Thyroid gland (tissue), 4 donors: ENCODE data around the gene SNX27. TPM values are rescaled to one million over a fixed set of nuclear protein-coding genes. Genes with fewer than 3 reads are reported as not detected.
A peak's percentile ranks its signal among the peaks of the same experiment; 100 is the strongest.

ENCODE experiments used
- DNase-seq, 2 donors: peaks; one replicate each; pipeline ENCODE4 v3.0.0-alpha.2; 2019
- H3K27ac ChIP-seq, 3 donors: fragments of 200-600 bp; sonication (generic); 1 replicate in 2 of 3; 2 replicates in 1 of 3; pipeline ENCODE4 v1.5.1; 2016 to 2019; ENCODE audit warnings: mild to moderate bottlenecking in 1 of 3, moderate library complexity in 1 of 3
- H3K27me3 ChIP-seq: fragments of 200-600 bp; sonication (generic); one replicate; pipeline ENCODE4 v1.5.1; 2019
- H3K36me3 ChIP-seq, 2 donors: fragments of 200-600 bp; sonication (generic); one replicate each; pipeline ENCODE4 v1.5.1; 2016 to 2019
- H3K4me1 ChIP-seq, 2 donors: fragments of 200-600 bp; sonication (generic); one replicate each; pipeline ENCODE4 v1.5.1; 2017 to 2019
- H3K4me3 ChIP-seq, 3 donors: fragments of 200-600 bp; sonication (generic); replicated peaks in 1 of 3; 1 replicate in 2 of 3; 2 replicates in 1 of 3; pipeline ENCODE4 v1.5.1; 2016; ENCODE audit warnings: mild to moderate bottlenecking in 1 of 3
- H3K9me3 ChIP-seq: fragments of 200-600 bp; sonication (generic); one replicate; pipeline ENCODE4 v1.5.1; 2017
- POLR2A ChIP-seq, 2 donors: fragments of 450-650 bp; IDR thresholded peaks; one replicate each; pipeline ENCODE4 v1.6.1; 2017; ENCODE audit warnings: antibody characterized with exemption in 2 of 2, mild to moderate bottlenecking in 2 of 2, moderate library complexity in 1 of 2
- WGBS, 2 donors: methylation state at CpG; one replicate each; pipeline ENCODE4 v1.1.5; 2017; 5-methylcytosine and 5-hydroxymethylcytosine counted together
- intact Hi-C: fragments of 100-400 bp; cut with DNase I; formaldehyde crosslinking; loops from one replicate; pipeline ENCODE4 v1.15.1; 2023
- total RNA-seq, 4 donors: library from RNA; depleted of rRNA; stranded (reverse); fragments of >200 nt; gene quantifications; one replicate each; pipeline ENCODE4 v1.2.3, GENCODE V29; 2016
- TF ChIP-seq, protein P1 (sequence below), 6 experiments: fragments of 200-600 bp in 3 of 6; fragments of 450-650 bp in 3 of 6; sonication (generic) in 3 of 6; IDR thresholded peaks; one replicate each; pipeline ENCODE4 v1.5.1; 2016 to 2019; ENCODE audit warnings: antibody characterized with exemption in 6 of 6, mild to moderate bottlenecking in 2 of 6, inconsistent platforms in 1 of 6, moderate library complexity in 1 of 6

The SNX27 gene
- 10 to 100 TPM; 33.8 to 43.4 (median 37.9) TPM for total RNA-seq

DNA sequence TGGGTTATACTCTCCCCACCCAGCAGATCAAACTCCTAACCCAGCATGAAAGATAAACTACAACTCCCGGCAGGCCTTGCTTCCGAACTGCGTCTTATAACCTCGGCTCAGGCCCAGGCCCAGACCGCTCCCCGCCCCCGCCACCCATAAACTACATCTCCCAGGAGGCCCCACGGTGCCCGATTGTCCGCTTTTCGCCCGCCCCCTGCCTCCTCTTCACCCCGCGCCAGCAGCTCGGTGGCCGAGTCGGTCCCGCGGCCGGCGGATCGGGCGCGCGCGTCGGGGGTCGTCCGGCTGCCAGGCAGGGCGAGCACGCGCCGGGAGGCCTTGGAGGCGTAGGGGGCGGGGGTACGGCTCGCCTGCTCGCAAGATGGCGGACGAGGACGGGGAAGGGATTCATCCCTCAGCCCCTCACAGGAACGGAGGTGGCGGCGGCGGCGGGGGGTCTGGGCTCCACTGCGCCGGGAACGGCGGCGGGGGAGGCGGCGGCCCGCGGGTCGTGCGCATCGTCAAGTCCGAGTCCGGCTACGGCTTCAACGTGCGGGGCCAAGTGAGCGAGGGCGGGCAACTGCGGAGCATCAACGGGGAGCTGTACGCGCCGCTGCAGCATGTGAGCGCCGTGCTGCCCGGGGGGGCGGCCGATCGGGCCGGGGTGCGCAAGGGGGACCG, at the start of gene SNX27:
SNX27 (plus strand) TSS at position 219 of the 669 bp plus-strand sequence; CDS start at position 371, 152 bp downstream.
- H3K4me3 ChIP-seq: peak within 1 kb of the TSS; percentile 68 to 100 (median 93)
- intact Hi-C loops: no loop called here
- TF ChIP-seq, protein P1, sequence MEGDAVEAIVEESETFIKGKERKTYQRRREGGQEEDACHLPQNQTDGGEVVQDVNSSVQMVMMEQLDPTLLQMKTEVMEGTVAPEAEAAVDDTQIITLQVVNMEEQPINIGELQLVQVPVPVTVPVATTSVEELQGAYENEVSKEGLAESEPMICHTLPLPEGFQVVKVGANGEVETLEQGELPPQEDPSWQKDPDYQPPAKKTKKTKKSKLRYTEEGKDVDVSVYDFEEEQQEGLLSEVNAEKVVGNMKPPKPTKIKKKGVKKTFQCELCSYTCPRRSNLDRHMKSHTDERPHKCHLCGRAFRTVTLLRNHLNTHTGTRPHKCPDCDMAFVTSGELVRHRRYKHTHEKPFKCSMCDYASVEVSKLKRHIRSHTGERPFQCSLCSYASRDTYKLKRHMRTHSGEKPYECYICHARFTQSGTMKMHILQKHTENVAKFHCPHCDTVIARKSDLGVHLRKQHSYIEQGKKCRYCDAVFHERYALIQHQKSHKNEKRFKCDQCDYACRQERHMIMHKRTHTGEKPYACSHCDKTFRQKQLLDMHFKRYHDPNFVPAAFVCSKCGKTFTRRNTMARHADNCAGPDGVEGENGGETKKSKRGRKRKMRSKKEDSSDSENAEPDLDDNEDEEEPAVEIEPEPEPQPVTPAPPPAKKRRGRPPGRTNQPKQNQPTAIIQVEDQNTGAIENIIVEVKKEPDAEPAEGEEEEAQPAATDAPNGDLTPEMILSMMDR (IDR thresholded peaks at IDR 0.05): no peak
- TF ChIP-seq POLR2A (IDR thresholded peaks at IDR 0.05): peak in 1 of 2 donors; percentile 80
- H3K27ac ChIP-seq: peak within 1 kb of the TSS; percentile 88 to 95 (median 91)
- peak; percentile 91 to 94 for DNase-seq
- H3K36me3 ChIP-seq: no peaks in the 10 kb centered on the region
- H3K4me1 ChIP-seq: peaks cover 4 to 15% of the 10 kb centered on the region in 2 donors
- 0% methylated on average over 5 to 26 of the region's 79 CpGs for WGBS, 2 donors
- no peaks in the 10 kb centered on the region for H3K27me3 ChIP-seq
- no peaks in the 10 kb centered on the region for H3K9me3 ChIP-seq

DNA sequence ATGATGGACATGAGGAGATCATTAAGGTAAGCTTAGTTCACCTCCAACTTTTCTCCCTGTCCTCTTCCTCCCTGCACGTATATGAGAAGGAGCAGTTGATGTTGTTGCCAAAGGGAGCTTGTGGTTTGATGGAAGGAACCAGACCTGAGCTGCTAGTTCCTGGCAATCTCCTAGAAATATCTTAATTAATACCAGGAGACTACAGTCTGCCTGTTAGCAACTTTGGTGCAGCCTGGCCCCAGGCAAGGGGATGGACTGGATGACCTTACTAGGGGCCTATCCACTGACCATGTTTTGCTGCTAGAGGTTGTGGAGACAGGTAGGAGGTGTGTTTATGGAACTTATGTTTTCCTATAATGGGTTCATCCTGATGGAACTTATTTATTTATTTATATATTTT, 49.2 kb upstream of the SNX27 start:
- Histone ChIP-seq H3K4me3 (no peak overlapping the region), H3K36me3 (peaks cover 0 to 4% of the 10 kb centered on the region in 2 donors), H3K4me1 (no peaks in the 10 kb centered on the region), H3K27ac (no peak overlapping the region), H3K27me3 (no peaks in the 10 kb centered on the region), H3K9me3 (no peaks in the 10 kb centered on the region)
- DNase-seq: no peak
- TF ChIP-seq, protein P1 (IDR thresholded peaks at IDR 0.05): no peak
- TF ChIP-seq POLR2A (IDR thresholded peaks at IDR 0.05): no peak
- WGBS, 2 donors: 93 to 100% methylated on average over 1 of the region's 1 CpG
- intact Hi-C loops: no loop called here

DNA sequence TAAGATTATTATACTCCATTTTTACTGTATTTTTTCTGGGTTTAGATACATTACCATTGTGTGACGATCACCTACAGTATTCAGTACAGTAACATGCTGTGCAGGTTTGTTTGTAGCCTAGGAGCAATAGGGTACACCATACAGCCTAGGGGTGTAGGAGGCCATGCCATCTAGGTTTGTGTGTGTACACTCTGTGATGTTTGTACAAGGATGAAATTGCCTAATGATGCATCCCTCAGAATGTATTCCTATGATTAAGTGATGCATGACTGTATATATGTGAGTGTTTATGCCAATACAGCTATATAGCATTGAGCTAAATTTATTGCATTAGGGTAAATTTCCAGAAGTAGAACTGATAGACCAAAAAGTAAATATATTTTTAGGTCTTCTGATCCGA, 48.5 kb upstream of the SNX27 start:
- TF ChIP-seq POLR2A (IDR thresholded peaks at IDR 0.05): no peak
- TF ChIP-seq, protein P1 (IDR thresholded peaks at IDR 0.05): no peak
- H3K36me3 ChIP-seq: peaks cover 0 to 4% of the 10 kb centered on the region in 2 donors
- DNase-seq: no peak
- intact Hi-C loops: no loop called here
- no peaks in the 10 kb centered on the region for H3K27me3 ChIP-seq
- H3K4me1 ChIP-seq: no peaks in the 10 kb centered on the region
- H3K27ac ChIP-seq: no peak overlapping the region
- no peaks in the 10 kb centered on the region for H3K9me3 ChIP-seq
- H3K4me3 ChIP-seq: no peak overlapping the region
- WGBS, 2 donors: 45 to 48% methylated on average over 2 of the region's 2 CpGs

DNA sequence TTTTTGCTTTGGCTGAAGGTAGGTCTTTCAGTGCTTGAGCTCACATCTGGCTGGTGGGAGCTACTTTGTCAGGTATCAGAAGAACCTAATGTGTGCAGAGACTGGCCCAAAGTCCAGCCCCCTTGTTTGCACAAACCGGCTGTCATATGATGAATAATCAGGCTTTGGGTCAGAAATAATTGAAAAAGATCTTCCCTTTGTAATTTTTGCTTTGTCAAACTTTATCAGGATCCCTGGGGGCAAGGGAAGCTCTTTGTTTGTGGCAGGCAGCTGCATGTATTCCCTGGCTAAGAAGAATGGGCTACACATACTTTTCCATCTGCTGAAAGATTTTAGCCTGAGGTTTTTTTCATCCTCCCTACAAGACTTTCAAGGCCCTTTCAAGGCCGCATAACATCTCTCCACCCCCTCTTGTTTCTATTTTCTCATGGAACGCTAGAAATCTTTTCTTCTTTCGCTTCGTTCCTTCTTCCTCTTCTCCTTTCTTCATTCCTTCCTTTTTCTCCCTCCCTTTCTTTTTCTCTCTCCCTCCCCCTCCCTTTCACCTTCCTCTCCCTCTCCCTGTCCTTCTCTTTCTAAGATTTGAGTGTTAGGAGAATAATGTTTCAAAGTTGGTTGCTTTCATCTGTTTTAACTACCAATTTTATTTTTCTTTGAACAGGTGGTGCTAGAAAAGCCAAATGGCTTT, 46.2 kb upstream of the SNX27 start:
- no peak overlapping the region for H3K4me3 ChIP-seq
- H3K4me1 ChIP-seq: no peaks in the 10 kb centered on the region
- no peak overlapping the region for H3K27ac ChIP-seq
- intact Hi-C loops: no loop called here
- DNase-seq: no peak
- H3K9me3 ChIP-seq: no peaks in the 10 kb centered on the region
- H3K36me3 ChIP-seq: peaks cover 0 to 4% of the 10 kb centered on the region in 2 donors
- WGBS, 2 donors: 83 to 84% methylated on average over 5 of the region's 5 CpGs
- no peak for TF ChIP-seq POLR2A (IDR thresholded peaks at IDR 0.05)
- TF ChIP-seq, protein P1 (IDR thresholded peaks at IDR 0.05): no peak
- H3K27me3 ChIP-seq: no peaks in the 10 kb centered on the region

DNA sequence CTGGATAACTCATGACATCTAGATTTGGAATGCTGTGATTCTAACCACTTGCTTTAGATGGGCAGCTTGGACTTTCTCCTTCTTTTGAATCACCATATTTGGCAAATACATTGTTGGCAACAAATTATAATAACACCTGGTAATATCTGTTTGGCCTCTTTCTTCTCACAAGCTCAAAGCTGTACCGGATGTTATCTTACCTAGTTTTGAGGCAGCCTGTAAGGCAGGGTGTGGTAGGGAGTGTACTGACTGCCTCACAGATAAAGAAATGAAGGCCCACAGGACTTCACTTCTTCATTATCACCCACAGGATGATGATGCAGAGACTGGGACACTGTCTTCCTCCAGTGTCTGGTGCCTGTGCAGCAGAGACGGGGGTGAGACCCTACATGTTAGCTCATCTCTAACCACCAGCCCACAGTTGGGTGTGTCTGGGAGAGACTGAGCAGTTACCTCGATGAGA, 43.2 kb upstream of the SNX27 start:
- no peak for TF ChIP-seq POLR2A (IDR thresholded peaks at IDR 0.05)
- TF ChIP-seq, protein P1 (IDR thresholded peaks at IDR 0.05): no peak
- intact Hi-C loops: no loop called here
- no peak for DNase-seq
- Histone ChIP-seq H3K4me1 (no peaks in the 10 kb centered on the region), H3K36me3 (peaks cover 0 to 4% of the 10 kb centered on the region in 2 donors), H3K4me3 (no peak overlapping the region), H3K9me3 (no peaks in the 10 kb centered on the region), H3K27me3 (no peaks in the 10 kb centered on the region), H3K27ac (no peak overlapping the region)
- WGBS, 2 donors: 81 to 94% methylated on average over 3 of the region's 3 CpGs
